GM23248 (cell line): Measurements from ENCODE around the gene C3AR1.

Source experiments
- EZH2 ChIP-seq: fragments of 200-600 bp; sonication (generic); IDR thresholded peaks from 2 replicates; pipeline ENCODE4 v1.6.1; 2018; ENCODE audit warnings: antibody characterized with exemption, mild to moderate bottlenecking; ENCODE audit not compliant: insufficient read depth, poor library complexity, severe bottlenecking
- EZH2phosphoT487 ChIP-seq: fragments of 200-600 bp; sonication (generic); IDR thresholded peaks from 2 replicates; pipeline ENCODE4 v1.6.1; 2018; ENCODE audit warnings: antibody characterized with exemption, moderate library complexity, mild to moderate bottlenecking, low read depth; ENCODE audit not compliant: insufficient read depth

- TF ChIP-seq EZH2phosphoT487 (no peak), EZH2 (no peak)
Measured at GRCh38 chr12:8075935-8076334, 9.8 kb upstream of the C3AR1 start.
